GM21825 (cell line): Measurements from ENCODE around the gene COL27A1.

Experiments used
- ATAC-seq: cut with Tn5 transposase; IDR thresholded peaks from one replicate; pipeline ENCODE4 v1.9.1; 2021; ENCODE audit warnings: mild to moderate bottlenecking, moderate library complexity; ENCODE audit not compliant: unreplicated experiment

Gene COL27A1

DNA sequence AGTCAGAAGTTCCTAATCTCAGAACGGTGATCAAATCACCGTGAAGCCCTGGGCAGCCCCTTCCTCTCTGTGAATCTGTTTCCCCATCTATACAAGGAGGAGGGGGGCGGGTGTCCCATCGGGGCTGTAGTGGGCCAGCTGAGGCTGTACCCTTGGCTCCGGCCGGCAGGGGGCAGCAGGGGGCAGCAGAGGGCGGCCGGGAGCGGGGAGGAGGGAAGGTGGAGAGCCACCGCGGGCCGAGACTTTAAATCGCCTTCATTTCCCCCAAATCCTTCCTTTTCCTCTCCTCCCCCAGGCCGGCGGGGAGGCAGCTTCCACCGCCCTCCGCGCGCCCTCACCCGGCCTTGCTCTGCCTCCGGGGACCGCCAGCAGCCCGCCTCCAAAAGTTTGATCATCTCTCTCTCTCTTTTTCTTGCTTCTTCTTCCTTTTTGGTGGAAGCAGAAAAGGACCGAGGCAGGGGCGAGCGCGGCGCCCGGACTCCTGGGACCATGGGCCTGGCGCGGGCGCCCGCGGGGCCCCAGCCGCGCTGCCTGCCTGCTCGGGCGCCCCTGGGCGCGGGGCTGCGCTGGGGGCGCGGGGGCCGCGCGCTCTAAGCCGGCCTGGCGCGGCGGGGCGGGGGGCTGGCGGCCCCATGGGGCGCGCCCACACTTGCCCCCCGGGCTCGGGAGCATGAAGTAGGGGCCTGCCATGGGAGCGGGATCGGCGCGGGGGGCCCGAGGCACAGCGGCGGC, at the start of gene COL27A1:
COL27A1 (plus strand) TSS at position 275 of the 732 bp plus-strand sequence; CDS start at position 689, 414 bp downstream.
- ATAC-seq: peak; percentile 89

DNA sequence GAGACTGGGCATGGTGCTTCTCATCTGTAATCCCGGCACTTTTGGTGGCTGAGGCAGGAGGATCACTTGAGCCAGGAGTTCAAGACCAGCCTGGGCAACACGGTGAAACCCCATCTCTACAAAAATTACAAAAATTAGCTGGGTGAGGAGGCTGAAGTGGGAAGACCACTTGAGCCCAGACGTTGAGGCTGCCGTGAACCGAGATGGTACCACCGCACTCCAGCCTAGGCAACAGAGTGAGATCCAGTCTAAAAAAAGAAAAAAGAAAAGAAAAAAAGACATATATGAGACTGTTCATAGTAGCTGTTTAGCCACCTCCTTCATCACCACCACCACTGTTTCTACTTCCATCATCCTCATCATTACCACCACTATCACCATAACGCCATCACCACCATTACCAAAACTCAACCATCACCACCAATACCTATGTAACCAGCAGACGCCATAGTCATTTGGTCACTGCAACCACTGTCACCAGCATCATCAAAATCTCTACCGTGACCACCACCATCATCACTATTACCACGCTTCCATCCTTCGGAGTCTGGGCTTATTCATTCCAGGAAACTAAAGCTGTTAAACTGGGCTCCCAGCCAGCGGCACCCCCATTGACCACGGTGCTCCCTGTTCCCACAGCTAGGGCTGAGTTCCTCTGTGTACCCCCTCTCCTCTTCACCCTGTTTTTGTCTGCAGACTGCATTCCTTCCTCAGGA, 47.9 kb upstream of the COL27A1 start:
- no peak for ATAC-seq

DNA sequence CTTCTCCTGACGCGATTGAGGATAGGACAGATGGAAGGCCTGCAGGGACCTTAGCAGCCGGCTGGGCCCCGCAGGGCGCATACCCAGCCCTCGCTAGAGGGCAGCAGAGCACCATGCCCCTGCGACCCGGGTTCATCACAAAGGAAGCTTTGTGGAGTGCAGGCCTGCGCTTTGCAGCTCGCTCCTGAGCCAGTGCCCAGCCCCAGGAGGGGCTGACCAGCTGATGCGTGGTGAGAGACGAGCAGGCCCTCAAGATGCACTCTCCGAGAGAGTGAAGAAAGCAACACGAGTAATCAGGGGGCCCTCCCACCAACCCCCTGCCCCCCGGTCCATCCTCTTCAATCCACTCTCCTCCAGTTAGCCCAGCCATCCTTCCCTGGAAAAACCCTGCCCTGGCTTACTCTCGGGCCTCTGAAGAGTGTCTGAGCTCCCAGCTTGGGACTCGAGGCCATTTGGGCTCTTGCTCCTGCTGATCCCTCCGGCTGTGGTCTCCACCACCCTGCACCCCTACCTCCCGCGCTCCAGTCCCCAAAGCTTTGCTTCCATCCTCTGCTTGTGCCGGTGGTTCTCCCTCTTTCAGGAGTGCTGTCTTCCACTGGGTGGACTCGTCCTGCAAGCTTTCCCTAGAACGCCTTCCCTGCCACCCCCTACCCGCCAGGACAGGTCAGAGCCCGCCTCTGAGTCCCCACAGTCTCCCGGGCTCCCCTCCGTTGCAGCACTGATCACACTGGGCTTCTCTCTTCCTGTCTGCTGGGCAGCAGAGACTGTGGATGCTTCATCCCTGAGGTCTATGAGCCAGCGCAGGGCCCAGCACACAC, 47.1 kb upstream of the COL27A1 start:
- no peak for ATAC-seq

DNA sequence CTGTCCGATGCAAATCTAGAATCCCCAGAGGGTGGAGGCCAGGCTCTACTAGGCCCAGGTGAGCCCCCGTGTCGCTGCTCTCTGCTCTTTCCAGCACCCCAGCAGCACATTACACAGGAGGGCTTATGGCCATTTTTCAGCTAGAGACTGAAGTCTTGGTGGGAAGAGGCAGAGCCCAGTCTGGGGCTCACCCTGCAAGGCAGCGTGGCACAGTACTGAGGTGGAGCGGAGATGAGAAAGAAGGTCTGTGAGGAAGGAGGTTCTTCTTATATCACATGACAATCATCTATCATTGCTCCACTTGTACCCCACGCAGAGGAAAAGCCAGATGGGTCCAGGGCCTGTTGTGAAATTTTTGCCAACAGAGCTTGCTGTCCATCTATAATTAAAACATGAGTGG, 46.2 kb upstream of the COL27A1 start:
- no peak for ATAC-seq

DNA sequence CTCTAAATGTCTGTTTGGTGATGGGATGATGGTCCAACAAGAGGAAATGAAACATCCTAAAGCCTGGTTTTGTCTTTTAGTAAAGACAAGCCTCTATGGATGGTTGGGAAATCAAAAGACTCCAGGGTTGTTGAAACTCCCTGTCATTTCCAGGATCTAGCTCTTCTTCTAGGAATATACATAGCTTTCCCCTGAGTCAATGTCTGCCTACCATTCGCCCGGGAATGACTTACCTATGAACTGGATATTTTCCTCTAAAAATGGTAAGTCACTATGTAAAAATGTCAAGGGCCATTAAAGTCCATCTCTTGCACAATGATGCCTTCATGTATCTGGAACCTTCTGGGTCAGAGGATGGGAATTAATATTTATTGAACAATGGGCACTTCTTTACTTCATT, 45.2 kb upstream of the COL27A1 start:
- ATAC-seq: no peak

DNA sequence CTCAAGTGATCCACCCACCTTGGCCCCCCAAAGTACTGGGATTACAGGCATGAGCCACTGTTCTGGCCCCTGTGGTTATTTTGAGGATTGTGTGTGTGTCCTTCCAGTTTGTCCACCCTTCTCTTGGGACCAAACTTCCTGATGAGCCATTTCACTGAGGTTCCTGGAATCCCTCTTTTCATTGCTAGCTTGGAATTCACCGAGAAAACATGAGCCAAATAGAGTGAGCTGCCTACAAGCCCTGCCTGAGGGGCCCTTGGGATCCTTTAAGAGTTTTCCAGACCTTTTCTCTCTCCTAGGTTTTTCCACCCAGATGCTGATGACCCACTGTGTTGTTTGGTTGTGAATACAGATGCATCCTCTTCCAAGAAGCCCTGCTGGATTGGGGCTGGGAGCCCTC, 43.0 kb upstream of the COL27A1 start:
- no peak for ATAC-seq

DNA sequence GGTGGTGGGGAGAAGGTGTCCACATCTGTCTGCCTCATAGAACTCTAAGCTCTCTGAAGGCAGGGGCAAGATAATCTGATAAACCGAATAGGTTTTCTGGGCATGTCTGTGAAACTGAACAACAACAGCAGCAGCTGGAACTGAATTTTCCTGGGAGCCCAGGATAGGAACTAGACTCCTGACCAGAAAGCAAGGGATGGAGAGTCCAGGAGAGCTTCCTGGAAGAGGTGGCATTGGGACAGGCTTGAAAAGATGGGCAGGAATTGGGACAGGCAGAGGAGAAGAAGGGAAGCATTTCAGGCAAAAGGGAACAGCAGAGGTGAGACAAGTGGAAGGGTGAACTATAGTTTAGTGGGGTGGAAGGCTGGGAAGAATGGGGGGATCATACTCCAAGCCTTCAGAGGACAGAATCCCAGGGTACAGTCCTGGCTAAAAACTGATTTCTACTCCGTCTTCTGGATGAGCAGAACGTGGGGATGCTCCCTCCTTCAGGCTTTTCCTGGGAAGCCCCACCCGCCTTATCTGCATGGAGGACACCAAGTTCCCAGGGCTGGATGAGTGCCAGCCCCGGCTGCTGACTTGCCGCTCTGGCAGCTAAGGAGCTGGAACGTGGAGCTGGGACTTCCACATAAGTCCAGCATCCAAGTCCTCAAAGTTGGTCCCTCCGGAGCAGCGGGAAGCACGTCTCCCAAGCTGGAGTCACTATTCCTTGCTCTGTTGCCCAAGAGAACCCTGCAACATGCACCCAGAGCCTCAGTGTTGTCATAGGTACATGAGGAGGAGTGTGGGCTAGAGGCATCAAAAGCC, 42.4 kb upstream of the COL27A1 start:
- ATAC-seq: no peak

DNA sequence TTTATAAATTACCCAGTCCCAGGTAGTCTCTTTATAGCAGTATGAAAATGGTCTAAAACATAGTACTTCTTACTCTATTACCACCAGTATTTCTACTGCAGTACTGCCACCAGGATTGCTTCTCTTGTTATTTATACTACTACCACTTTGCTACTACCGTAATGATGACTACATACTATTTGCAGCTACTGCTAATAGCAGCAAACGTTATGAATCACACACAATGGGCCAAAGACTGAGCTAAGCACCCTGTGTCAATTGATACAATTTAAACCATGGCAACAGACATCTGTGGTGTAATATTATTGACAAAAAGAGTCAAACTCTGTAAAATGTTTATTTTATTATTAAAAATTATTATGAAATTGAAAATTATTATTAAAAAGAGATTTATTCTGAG, 41.0 kb upstream of the COL27A1 start:
- no peak for ATAC-seq

DNA sequence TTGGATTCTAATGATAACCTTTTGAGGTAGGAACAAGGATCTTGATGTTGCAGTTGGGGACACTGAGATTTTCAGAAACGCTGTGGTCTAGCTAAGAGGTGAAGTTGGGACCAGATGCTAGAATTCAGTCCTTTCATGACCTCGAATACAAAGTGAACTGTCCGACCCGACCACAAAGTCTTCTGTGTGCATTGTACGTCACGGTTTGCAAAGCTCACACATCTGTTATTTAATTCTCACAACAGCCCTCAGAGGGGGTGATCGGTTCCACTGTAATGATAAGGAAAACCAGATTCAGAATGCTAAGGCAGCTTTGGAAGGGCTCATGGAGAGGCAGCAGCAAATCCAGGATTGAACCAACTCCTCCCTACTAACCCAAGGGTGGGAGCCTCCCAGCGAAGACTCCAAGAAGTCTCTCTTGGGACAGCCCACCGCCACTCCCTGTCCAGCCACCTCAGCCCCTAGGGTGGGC, 39.6 kb upstream of the COL27A1 start:
- ATAC-seq: no peak

DNA sequence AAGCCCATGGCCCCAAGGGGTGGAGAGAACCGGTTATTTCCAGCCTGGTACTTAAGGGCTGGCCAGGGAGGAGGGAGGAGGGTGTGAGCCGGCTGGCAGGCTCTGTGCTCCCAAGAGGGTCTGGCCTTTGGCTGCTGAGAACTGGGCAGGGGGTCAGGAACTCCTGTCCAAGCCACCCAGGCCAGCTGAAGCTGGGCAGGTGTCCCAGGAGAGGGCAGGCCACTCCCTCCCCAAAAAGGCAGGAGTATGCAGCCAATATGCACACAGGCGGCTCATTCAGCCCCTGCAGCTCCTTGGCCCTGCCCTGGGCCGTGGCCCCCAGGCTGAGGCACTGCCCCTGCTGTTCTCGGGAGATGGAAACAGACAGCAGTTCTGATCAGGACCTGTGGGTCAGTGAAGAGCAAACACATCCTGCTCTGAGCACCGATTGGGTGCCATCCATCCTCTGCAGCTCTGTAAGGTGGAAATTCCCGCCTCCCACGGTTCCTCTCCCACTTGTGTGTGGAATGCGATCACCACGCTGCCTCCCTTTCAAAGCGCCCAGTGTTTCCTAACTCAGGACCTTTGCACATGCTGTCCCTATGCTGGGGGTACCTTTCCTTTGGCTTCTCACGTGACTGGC, 39.1 kb upstream of the COL27A1 start:
- ATAC-seq: no peak

DNA sequence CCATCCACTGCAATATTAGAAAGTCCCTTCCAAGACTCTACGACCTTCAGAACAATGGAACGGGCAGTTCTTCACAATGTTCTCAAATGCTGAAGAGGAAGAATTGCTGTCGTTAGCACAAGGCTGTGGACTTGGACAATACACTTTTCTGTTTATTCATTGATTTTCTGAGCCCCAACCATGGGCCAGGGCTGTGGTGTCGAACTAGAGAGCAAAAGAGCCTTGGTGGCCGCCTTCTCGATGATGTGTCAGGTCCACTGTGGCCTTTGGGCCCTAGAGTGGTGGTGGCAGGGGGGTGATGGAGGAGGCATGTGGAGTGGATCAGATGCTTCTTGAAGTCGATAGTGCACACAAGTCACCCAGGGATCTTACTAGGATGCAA, 37.7 kb upstream of the COL27A1 start:
- no peak for ATAC-seq

DNA sequence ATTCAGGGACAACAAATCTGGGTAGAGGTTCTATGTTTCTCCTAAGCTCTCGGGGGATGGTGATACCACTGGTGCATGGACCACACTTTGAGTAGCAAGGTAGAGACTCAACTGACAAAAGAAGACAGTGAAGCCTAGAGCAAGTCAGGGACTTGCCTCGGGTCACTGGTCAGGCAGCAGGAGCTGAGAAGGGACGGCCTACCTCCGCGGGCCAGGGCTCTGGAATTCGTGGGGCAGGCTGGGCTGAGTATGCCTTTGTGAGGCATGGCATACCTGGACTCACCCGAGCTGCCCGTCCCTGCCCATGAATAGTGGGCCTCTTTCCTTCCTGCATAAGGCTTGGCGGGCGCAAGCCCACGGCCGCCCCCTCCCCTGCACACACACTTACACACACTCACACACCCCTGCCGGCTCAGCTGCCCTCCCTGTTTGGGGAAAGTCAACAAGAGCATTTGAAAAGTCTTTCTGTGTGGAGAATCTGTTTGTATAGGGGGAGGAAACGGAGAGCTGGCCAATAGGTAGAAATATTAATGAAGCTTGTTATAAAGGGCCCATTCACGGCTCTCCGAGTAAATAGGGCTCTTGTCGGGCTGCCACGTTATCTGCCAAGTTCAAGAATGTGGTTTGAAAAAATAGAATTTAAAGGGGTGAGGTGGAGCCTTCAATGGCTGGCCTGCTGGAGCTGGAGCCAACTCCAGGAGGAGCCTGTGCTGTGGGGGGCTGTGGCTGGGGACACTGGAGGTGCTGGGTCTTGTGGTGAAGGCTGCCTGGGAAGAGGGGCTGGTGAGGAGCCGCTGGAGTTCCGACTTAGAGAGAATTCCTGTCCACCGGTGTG, 37.1 kb upstream of the COL27A1 start:
- no peak for ATAC-seq

DNA sequence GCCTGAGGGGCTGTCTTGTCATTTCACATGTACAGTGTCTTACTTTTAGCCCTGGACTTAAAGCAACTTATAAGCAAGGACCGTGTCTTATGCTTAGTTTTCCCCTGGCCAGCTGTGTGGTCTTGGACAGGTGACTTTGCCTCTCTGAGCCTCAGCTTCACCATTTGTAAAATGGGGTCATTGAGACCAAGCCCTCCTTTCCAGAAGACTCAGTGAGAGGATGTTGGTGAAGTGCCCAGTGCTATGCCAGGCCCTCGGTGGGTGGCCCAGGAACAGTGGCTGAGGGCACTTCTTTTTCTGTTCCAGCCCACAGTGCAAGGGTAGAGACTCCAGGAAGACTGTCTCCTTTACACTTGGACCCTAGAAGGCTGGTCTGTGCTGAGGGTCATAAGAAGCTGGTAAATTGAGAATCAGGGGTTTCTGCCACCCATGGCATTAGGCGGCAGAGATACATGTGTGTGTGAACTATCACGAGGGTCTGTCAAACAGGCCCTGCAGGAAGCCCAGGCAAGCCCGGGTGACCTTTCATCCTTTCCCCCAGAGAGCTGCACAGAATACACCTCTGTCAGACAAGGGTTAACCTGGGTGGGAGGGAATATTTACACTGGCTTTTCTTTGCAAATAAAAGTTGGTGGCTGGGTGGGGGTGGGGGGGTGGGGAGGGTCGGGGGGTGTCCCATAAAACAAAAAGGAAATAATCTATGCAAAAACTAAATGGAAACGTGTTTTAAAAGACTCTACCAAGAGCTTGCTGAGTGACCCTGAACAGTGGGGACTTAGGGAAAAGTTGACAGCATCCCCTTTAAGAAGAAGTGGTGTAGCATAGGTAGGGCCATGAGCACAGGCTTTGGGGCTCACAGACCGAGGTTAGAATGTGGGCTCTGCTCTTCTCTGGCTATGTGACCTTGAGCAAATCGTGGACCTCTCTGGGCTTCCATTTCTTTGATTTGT, 35.8 kb upstream of the COL27A1 start:
- ATAC-seq: no peak

DNA sequence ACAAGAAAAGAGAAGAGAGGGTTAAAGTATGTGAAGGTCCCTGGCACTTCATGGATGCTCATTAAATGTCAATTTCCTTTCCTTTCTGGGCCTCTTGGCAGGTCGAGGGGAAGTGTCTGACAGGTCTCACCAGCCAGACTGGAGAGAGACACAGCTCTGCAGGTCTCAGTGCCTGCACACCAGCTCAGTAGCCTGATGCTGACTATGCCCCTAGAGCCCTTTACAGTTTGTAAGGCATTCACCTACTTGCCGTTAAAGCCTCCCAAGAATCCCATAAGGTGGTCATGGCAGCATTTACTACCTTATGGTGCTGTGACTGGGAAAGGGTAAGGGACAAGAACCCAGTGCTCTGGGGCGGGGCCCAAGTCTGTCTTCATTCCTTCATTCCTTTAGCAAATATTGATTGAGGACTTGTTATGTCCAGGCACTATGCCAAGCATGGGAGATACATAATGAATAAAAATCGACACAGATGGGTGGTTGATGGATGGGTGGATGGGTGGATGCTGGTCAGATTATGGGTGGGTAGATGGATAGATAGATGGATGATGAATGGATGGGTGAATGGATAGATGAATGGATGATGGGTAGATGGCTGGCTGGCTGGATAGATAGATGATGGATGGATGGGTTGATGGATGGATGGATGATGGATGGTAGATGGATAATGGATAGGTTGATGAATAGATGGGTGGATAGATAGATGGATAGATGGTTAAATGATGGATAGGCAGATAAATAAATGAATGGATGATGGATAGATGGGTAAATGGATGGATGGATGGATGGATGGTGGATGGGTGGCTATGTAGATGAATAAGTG, 34.9 kb upstream of the COL27A1 start:
- no peak for ATAC-seq

DNA sequence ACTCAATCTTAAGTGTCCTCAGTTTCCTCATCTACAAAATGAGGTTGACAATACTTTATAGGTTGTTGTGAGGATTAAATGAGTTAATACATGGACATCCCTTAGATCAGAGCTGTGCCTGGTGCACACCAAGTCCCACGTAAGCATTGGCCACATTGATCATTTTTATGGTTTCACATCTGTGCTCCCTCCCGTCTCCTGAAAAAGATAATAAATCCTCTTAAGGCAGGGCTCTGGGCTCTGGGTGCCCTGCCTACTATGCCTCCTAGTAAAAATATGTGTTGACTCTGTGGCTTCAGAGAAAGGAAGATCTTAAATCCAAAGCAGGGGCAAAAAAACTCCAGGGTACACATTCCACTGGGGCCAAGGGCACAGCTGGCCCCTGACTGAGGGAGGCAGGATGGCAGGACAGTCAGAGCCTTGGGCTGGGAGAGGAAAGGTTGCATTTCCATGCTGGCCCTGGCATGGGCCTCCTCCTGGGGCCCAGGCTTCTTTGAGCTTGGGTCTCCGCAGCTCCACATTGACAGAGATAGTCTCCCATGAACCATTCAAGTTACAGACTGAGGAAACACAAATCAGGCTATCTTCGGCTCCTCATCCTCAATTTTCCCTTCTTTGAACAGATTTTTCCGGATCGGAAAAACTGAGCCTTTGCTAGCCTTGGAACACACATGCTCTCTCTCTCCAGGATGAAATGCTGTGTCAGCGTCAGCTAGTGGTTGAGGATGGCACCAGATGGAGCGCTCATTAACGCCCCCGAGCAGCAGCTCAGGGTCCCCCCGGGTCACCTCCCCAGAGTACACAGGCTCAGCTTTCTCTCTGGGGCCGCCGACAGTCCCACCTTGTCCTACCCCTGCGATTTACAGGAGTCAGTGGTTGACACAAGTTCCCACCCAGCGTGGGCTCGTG, 33.9 kb upstream of the COL27A1 start:
- ATAC-seq: no peak
